ENCODE results near the gene SLC2A14. TPM values are rescaled to one million over a fixed set of nuclear protein-coding genes. Genes with fewer than 3 reads are reported as not detected.

The SLC2A14 gene
- total RNA-seq: not detected in 2 replicates

GRCh38 chr12:7872566-7873319 is at the start of gene SLC2A14:
Gene SLC2A14, minus strand, starts transcription at chr12:7872915. Its CDS starts 3,035 bp downstream, at chr12:7869880.

GRCh38 chr12:7788884-7789528 is 83.7 kb downstream of the SLC2A14 start, which contains the start of gene NANOG:
Gene NANOG, plus strand, starts transcription at chr12:7789402. Its CDS starts 213 bp downstream, at chr12:7789615.

Other genes starting within 250 kb of the SLC2A14 start
- gene APOBEC1, start 207.0 kb downstream of the SLC2A14 start, total RNA-seq: not detected in 2 replicates
- gene GDF3, start 177.1 kb downstream of the SLC2A14 start, total RNA-seq: not detected in 2 replicates
- gene DPPA3, start 161.5 kb downstream of the SLC2A14 start, total RNA-seq: not detected in 2 replicates
- gene CLEC4C, start 125.5 kb downstream of the SLC2A14 start, total RNA-seq: not detected in 2 replicates
- not detected in 2 replicates for gene NANOGNB, start 107.7 kb downstream of the SLC2A14 start, total RNA-seq
- gene NANOG, start 83.5 kb downstream of the SLC2A14 start, total RNA-seq: not detected in 2 replicates
- gene SLC2A3, start 63.3 kb upstream of the SLC2A14 start, total RNA-seq: 53.4 and 70.5 TPM in 2 replicates
- gene FOXJ2, start 159.8 kb upstream of the SLC2A14 start, total RNA-seq: 9.4 and 10.3 TPM in 2 replicates
- 0.25 TPM in 1 of 2 replicates, not detected in the other for gene C3AR1, start 193.4 kb upstream of the SLC2A14 start, total RNA-seq
- 25.9 TPM in 2 replicates for gene NECAP1, start 209.4 kb upstream of the SLC2A14 start, total RNA-seq